ENCODE data around the gene DNAAF2.
"Not testable (repeated sequence)": the region's sequence is repeated elsewhere in the genome, so short reads cannot be mapped to it uniquely, and the experiment has no call there.

Gene DNAAF2

GRCh38 chr14:49584981-49585640 is 49.9 kb downstream of the DNAAF2 start:
- DNase-seq (ENCODE audit: low read depth in 3 of 3): not testable (repeated sequence)

DNA sequence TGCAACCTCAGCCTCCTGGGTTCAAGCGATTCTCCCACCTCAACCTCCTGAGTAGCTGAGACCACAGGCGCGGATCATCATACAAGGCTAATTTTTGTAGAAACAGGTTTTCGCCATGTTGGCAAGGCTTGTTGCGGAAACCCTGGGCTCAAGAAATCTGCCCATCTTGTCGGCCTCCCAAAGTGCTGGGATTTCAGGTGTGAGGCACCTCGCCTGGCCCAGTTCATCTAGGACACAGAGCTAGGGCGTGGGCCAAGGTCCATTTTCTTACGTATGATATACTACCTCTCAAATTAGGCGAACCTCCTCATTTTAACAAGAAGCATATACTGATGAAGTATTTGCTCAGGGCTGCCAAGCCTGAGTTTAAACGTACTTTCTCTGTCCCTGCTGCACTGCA is 51.0 kb downstream of the DNAAF2 start:
- DNase-seq (ENCODE audit: low read depth in 3 of 3): no peak

DNA sequence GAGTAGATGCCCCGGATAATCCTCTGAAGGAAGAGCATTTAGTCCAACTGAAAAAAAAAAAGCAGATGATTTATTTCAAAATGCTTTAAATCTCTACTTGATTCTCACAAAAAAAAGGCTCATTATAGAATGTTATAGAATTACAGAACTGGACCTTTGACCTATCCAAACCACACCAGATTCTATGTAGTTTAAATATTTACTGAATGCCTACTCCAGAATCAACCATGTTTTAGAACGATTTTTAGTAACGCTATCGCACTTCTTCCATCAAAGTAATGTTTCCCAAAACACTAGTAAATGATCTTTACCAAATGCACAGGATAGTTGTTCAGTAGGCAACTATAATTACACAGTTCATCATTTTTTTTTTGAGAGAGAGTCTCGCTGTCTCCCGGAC is 51.4 kb downstream of the DNAAF2 start:
- no peak for DNase-seq (ENCODE audit: low read depth in 3 of 3)

DNA sequence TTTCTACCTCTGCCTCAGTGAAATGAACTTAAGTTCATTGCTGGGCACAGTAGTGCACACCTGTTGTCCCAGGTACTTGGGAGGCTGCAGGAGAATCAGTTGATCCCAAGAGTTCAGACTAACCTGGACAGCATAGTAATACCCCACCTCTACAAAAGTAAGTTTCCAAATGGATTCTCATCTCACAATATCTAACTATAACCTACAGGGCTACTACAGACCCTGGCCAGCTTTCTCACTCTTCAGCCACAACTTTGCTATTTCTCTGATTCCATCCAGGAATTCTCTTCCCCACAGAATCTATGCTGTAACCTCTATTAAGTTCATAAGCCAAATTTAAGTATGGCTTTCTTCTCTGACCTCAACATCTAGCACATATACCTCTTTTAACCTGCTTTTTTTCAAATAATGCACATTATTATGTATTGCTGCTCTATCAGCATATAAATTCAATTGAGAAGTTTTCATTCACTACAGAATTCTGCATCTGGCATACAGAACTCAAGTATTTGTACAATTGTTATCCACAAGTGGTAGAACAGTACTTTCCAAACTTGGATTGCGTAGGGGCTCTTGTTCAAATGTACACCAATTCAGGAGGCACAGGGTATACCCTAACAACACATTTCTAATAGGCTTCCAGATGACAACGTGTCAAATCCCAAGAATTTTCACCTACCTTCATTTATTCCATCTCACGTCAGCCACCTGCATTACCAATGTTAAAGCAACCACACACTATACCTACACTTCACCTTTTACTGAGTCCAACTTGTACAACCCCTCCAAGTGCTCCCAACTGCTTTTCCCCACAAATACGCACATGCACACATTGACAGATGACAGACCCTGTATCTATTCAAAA is 52.7 kb downstream of the DNAAF2 start:
- DNase-seq (ENCODE audit: low read depth in 3 of 3): no peak

DNA sequence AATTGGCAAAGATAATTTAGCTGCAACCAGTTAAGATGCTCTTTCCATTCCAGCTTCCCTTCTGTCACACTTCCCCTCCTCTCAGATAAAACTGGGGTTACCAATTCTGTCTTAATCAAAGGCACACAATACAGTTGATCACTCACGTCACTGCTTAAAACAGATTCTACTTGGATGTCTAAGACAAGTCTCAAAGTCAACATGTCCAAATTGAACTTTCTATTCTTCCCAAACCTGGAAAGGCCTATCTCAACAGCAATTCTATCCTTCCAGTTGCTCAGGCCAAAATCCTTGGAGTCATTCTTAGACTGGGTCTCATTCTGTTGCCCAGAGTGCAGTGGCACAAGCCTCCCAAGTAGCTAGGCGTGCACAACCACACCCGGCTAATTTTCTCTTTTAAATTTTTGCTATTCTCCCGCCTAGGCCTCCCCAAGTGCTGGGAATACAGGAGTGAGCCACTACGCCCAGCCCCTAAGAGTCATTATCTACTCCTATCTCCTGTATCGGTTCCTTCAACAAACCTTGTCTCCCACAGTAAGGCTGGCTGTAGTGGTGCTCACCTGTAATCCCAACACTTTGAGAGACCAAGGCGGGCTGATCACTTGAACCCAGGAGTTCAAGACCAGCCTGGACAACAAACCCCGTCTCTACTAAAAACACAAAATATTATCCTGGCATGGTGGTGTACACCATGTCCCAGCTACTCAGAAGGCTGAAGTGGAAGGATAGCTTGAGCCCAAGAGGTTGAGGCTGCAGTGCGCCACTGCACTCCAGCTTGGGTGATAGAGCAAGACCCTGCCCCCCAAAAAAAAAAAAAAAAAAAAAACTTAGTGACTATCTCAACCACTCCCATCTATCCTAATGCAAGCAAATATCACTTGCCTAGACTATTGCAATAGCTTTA is 53.6 kb downstream of the DNAAF2 start:
- DNase-seq (ENCODE audit: low read depth in 3 of 3): no peak

GRCh38 chr14:49579841-49580240 is 55.2 kb downstream of the DNAAF2 start:
- no peak for DNase-seq (ENCODE audit: low read depth in 3 of 3)

DNA sequence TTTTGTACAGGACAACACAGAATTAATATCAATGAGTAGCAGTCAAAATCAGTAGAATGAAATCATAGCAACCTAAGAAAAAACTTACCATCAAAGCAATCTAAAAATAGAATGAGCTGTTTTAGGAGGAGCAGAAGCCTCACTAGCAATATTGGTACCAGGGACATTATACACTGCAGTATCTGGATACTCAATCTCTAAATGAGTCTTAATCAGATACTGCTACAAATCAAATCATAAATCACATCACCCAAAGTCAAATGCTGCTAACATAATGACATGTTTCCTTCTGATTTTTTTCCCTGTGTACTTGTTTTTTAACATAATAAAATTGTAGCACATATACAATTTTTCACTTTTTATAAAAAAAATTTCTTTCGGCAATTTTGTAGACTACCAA is 56.9 kb downstream of the DNAAF2 start:
- DNase-seq (ENCODE audit: low read depth in 3 of 3): no peak

Data from stimulated activated CD4-positive, alpha-beta T cell treated with anti-CD3 and anti-CD28 coated beads, TNF-alpha, amount 100 ng/mL, for 24 hours (primary cell).